AG09319 (cell line): Measurements from ENCODE around the gene MVB12A.
A peak's percentile ranks its signal among the peaks of the same experiment; 100 is the strongest.

ENCODE experiments used
- DNase-seq: peaks from one replicate; pipeline ENCODE4 v3.0.0-alpha.2; 2010; ENCODE audit warnings: low read depth; ENCODE audit errors: extremely low read depth
- TF ChIP-seq, protein P1 (sequence below): IDR thresholded peaks from 2 replicates; pipeline ENCODE4 v1.5.1; 2011; ENCODE audit warnings: low read depth, mild to moderate bottlenecking, inconsistent platforms, low read length, moderate library complexity

Gene MVB12A

DNA sequence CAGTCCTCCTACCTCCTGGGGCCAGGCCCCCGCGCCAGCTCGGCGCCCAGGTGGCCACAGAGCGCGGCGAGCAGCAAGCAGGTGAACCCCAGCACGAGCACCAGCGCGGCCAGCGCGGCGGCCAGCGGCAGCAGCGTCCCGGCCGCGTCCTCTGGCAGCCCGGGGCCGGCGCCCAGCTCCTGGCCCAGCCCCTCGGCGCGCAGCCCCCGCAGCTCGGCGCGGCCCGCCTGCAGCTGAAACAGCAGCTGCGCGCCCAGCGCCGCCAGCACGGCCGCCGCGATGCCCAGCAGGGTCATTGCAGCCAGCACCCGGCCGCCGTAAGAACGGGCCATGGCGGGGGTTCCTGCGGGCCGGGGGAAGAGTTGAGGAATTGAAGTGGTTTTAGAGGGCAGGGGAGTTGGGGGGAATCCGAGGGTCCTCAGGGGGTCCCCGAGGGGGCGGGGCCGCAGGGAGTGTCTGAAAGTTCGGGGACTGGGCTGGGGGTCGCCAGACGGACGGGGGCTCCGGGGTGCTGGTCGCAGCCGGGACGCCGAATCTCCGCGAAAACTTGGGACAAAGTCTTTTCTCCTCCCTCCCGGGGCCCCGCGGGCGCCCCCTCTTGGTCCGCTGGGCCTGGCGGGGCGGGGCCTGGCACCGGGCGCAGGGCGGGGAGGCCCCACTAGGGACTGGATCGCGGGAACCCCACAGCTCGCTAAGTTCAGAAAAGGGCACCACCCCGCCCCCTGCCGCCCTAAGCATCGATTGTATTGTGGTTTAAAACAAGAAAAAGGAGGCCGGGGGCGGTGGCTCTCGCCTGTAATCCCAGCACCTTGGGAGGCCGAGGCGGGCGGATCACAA is 28.5 kb downstream of the MVB12A start, which contains the start of gene TMEM221:
Gene TMEM221 (minus strand): TSS at position 538 of the 837 bp plus-strand sequence. CDS start 206 bp downstream, at position 332.
- TF ChIP-seq, protein P1, sequence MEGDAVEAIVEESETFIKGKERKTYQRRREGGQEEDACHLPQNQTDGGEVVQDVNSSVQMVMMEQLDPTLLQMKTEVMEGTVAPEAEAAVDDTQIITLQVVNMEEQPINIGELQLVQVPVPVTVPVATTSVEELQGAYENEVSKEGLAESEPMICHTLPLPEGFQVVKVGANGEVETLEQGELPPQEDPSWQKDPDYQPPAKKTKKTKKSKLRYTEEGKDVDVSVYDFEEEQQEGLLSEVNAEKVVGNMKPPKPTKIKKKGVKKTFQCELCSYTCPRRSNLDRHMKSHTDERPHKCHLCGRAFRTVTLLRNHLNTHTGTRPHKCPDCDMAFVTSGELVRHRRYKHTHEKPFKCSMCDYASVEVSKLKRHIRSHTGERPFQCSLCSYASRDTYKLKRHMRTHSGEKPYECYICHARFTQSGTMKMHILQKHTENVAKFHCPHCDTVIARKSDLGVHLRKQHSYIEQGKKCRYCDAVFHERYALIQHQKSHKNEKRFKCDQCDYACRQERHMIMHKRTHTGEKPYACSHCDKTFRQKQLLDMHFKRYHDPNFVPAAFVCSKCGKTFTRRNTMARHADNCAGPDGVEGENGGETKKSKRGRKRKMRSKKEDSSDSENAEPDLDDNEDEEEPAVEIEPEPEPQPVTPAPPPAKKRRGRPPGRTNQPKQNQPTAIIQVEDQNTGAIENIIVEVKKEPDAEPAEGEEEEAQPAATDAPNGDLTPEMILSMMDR, result peak; percentile 45
- DNase-seq, result no peak

DNA sequence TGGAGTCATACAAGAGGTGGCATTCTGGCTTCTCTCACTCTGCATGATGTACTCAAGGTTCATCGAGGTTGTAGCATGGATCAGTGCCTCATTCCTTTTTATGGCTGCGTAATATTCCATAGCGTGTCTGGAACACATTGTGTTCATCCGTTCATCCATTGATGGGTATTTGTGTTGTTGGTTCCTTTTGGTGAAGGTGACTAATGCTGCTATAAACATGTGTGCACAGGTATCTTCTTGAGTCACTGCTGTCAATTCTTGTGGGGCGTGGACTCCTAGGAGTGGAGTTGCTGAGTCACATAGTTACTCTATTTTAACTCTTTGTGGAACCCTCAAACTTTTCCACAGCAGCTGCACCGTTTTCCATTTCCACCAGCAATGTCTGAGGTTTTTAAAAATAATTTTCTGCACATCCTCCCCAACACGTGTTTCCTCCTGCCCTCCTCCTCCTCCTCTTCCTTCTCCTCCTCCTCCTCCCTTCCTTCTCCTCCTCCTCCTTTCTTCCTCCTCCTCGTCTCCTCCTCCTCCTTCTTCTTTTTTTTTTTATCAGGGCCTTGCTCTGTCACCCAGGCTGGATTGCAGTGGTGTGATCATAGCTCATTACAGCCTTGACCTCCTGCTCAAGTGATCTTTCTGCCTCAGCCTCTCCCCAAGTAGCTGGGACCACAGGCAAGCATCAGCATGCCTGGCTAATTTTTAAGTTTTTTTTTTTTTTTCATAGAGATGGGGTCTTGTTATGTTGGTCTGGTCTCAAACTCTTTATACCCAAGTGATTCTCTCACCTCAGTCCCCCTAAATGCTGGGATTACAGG is 30.6 kb downstream of the MVB12A start:
- DNase-seq, result no peak
- TF ChIP-seq, protein P1, result no peak

DNA sequence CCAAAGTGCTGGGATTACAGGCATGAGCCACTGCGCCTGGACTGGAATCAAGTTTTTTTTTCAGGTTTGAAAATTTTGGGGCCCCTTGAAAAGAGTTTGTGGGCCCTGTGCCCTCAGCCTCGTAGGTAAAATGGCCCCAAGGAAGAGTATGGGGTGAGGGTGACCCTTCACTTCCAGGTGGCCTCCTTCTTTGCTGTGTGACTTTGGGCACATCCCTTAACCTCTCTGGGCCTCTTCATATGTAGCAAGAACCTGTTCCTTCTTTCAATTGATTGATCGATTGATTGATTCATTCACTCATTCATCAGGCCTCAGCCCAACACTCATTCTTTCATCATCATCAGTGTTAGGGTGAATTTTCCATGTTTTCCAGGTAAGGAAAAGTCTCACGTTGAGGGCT is 32.0 kb downstream of the MVB12A start:
- TF ChIP-seq, protein P1, result no peak
- no peak for DNase-seq

DNA sequence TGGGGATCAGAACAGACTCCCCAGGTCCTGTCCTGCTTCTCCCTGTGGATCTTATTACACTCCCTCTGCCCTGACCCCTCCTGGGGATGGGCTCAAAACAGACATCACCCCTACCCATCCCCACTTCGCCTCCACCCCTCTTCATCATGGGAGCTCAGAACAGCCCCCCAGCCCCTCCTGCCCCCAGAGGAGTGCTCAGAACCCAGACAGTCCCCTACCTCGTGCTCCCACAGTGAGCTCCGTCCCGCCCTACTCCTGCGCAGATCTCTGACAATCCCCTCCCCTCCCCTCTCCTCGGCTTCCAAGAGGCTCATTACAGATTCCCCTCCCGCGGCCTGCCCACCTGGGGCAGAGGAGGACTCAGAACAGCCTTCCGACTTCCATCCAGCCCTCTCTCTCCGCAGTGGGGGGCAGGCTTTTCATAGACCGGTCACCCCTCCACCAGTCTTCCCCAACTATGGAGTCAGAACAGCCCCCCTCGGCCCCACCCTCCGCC is 34.8 kb downstream of the MVB12A start:
- TF ChIP-seq, protein P1, result no peak
- no peak for DNase-seq

DNA sequence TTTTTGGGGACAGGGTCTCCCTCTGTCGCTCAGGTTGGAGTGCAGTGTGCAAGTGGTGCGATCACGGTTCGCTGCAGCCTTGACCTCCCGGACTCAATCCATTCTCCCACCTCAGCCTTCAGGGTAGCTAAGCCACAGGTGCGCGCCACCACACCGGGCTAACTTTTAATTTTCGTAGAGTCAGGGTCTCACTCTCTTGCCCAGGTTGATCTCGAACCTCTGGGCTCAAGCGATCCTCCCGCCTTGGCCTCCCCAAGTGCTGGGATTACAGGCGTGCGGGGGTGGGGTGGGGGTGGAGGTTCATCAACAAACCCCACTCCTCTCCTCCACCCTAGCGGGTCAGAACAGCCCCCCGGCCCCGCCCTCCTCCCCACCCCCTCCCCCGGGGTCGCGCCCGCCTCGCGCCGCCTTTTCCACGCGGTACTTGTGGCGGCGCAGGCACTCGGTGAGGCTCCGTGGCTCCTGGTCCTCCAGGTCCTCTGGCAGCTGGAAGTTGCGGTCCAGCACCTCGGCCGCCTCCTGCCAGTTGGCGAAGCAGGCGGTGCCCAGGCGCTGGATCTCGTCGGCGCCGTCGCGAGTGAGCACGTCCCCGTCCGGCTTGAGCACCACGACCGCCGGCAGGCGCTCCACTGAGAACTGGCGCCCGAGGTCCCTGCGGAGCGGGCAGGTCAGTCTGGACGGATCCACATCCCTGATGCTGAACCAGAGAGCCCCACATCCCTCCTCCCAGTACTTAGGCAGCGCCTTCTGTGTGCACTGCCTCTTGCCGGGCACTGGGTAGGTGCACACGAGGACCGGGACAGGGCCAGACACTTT is 35.7 kb downstream of the MVB12A start:
- TF ChIP-seq, protein P1, result no peak
- no peak for DNase-seq

DNA sequence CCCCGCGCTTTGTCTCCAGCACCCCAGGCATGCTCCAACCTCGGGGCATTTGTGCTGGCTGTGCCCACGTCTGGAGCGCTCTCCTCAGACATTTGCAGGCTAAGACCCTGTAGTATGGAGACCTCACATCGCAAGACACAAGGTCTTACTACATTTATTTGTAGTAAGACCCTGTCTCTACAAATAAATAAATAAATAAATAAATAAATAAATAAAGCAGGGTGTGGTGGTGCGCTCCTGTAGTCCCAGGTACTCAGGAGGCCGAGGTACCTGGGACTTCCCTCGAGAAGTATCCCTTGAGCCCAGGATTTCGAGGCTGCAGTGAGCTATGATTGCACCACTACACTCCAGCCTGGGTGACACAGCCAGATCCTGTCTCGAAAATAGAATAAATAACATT is 36.3 kb downstream of the MVB12A start:
- DNase-seq, result no peak
- TF ChIP-seq, protein P1, result no peak
